CMK (cell line): ENCODE data around the gene VTN.

Experiments
- DNase-seq: peaks from one replicate; pipeline ENCODE4 v3.0.0-alpha.2; 2010; ENCODE audit warnings: low read depth

Gene VTN, protein sequence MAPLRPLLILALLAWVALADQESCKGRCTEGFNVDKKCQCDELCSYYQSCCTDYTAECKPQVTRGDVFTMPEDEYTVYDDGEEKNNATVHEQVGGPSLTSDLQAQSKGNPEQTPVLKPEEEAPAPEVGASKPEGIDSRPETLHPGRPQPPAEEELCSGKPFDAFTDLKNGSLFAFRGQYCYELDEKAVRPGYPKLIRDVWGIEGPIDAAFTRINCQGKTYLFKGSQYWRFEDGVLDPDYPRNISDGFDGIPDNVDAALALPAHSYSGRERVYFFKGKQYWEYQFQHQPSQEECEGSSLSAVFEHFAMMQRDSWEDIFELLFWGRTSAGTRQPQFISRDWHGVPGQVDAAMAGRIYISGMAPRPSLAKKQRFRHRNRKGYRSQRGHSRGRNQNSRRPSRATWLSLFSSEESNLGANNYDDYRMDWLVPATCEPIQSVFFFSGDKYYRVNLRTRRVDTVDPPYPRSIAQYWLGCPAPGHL

DNA sequence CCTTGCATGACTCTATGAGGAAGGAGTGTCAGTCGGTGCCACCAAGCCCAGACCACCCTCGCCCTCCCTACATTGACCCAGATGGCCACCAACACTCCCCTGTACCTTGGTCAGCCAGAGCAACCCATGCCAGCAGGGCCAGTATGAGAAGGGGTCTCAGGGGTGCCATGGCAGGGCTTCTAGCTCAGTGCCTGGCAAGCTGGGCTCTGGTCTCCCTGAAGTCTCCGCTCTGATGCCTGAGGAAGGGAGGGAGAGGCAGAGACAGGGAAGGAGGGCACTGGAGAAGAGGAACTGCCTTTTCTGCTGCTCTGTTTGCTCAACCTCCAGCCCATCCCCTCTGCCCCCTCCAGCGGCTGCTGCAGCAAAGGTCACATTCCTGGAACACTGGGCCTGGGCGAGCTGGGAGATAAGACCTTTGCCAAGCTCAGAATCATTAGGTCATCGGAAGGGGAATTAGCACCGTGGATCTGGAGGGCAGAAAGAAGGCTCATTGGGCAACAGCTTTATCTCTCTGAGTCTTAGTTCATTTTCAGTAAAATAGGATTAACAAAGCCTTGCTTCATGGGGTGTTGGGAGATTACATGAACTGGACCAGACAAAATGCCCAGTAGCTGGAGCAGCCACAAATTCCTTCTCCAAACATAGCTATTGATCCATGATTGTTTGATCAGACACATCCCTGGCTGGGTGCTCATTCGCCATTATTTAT lies at the start of gene VTN:
TSS of gene VTN (minus strand) at position 273 of the 709 bp plus-strand sequence. CDS start at position 169, 104 bp downstream.
- DNase-seq, result no peak

DNA sequence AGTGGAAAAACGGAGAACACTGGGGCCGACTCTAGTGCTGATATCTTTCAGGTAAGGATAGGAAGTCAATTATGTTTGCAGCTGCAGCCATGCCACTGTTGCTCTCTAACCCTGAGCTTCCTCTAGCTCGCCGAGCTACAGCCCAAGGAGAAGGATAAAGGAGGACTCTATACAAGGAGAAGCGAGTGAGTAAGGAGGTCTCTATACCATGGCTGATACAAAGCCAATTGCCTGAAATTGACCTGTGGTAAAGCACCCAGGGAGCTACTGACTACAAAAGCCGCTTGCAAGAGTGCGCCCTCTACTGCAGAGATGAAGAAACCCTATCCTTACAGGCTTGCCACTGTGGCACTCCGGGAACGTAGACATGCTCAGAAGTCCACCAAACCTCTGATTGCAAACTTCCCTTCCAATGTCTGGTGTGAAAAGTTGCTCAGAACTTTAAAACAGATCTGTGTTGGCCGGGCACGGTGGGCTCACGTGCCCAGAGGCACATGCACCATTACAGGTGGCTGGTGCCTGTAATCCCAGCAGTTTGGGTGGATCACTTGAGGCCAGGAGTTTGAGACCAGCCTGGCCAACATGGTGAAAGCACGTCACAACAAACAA lies 46.7 kb upstream of the VTN start:
- peak; percentile 45 for DNase-seq

DNA sequence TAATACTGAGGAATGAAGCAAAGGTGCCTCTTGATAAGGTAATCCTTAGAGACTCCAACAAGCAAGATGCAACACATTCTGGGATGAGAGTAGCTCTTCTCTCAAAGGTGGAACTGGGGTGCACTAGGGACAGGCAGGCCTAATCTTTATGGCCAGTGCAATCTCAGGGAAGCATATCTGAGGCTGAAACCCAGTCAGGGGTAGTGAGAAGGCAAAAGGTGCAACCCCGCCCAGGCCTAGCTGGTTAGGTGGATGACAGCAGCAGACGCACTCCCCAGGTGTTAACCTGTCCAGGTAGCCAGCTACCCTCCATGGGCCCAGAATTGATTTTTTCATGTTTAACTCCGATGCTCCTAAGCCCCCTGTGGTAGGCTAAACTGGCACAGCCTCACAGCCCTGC lies 45.8 kb upstream of the VTN start:
- DNase-seq, result no peak

DNA sequence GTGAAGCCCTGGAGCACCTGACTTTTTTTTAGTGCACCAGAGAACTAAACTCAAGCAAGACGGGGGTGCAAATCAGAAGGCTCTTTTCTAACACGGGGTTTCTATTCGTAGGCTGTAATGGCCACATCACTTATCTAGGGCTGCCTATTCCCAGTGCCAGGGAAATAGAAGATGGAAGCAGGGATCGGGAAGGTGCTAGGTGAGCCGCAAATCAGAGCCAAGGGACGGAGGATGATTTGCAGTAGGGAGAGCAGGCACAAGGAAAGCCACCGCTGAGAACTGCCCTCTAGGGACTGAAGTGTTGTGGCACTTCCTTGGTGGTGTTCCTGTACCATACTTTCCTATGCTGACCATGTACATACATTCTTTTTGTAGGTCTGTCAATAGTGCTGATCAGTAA lies 43.7 kb upstream of the VTN start:
- no peak for DNase-seq

DNA sequence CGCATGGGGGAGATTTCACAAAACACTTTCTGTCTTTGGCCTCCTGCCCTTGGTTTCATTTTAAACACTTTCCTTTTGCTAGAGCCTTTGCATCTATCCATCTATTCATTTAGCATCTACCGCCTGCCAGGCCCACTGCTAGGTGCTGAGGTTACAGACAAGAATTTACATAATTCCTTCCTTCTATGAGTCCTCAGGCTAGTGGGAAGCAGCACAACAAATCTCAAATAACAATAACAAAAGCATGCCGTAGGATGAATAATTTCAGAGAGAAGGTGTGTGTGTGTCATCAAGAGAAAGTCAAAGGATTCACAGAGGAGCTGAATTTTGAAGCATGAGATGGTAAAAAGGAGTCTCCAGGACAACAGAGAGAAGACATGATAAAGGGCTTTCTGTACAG lies 42.0 kb upstream of the VTN start:
- DNase-seq, result no peak

DNA sequence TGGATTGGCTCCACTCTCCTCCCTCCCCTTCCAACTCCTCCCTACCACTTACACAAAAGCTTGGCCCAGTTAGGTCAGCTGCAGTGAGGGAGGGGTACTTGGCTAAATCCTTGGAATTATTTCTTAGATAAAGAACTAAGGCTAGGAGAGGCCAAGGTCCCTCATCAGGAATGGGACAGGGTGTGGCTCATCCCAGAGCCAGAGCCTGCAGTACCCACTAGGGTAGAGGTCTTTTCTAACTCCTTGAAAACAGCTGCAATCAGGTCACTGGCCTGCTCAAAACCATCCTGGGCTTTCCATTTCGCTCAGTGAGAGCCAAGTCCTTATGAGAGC lies 37.8 kb upstream of the VTN start:
- no peak for DNase-seq

DNA sequence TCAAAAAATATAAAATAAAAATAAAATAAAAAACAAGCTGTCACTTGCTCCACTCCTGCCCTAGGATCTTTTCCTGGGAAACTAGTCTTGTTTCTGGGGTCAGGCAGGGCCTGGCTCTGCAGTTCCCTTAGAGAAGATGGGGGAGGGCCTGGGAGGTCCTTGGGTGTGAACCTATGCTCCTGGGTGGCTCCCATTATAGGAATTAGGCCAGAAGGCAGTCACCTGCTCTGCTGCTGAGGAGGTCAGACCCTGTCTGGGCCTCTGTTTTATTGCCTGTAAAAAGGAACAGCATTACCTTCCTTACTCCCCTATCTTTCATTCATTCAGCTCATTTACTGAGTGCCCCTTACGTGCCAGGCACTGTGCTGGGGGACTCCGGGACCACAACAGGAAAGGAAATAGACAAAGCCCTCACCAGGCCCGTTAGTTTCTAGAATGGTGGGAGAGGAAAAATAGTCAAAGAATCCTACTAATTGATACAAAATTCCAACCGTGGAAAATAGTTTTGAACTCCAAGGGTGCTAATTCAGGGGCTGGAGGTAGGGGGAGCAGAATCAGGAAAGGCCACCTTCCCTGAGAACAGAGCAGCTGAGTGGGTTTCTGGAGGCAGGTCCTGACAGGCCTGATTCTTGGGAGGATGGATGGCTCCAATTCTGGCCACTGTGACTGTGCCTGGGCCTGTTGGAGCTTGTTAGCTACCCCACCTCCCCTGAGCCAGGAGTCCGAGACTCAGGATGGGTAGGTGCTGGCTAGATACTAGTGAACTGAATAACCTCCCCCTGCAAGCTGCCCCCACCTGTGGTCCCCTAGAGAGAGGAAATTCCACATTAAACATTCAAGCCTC lies 37.2 kb upstream of the VTN start:
- no peak for DNase-seq

DNA sequence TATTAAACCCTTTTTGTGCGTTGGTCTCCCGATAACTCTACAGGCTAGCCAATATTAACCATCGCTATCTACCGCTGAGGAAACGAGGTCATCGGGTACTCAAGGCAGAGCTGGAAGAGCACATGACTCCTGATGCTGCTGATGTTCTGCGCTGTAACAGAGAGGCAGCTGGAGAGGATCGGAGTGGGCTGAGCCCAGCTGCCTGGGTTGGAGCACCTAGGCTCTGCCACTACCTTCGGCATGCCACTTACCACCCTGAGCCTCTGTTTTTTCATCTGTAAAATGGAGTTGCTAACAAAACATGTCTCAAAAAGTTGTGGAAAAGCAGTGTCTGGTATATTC lies 36.3 kb upstream of the VTN start:
- DNase-seq, result no peak

DNA sequence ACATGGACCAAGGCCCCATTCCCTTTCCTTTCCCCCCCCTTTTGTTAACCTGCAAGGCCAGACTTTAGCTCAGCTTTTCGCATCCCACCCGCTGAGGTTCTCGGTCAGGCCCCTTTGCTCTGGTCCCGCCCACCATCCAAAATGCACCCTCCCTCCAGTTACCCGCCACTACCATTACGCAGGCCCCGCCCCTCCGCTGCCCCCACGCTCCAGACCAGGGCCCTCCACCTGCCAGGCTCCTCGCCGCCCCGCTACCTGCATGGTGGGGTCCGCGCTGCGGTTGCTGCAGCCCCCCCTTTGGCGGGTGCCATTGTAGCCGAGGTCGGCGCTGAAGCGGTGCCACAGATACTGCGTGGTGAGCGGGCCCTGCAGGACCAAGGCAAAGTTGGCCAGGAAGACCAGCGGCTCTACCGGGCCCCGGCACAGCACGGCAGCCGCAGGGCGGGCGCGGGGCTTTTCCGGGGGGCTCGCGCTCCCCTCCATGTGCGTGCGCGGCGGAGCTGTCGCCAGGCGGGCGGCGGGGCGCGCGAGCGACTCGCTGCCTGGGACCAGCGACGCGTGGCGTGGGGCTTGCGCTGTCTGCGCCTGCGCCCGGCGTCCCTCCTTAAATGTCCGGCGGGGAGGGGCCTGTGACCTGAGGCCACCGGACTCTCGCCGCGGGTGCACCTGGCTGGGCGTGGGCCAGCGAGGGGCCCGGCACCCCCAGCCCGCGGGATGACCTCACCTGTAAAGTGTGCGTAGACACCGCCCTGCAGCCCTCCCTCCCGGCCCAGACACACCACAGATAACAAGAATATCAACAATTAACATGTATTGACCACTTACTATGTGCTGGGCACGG lies 35.7 kb upstream of the VTN start, which contains the start of gene SLC46A1:
TSS of gene SLC46A1 (minus strand) at position 581 of the 841 bp plus-strand sequence. CDS start at position 483, 98 bp downstream.
- no peak for DNase-seq

DNA sequence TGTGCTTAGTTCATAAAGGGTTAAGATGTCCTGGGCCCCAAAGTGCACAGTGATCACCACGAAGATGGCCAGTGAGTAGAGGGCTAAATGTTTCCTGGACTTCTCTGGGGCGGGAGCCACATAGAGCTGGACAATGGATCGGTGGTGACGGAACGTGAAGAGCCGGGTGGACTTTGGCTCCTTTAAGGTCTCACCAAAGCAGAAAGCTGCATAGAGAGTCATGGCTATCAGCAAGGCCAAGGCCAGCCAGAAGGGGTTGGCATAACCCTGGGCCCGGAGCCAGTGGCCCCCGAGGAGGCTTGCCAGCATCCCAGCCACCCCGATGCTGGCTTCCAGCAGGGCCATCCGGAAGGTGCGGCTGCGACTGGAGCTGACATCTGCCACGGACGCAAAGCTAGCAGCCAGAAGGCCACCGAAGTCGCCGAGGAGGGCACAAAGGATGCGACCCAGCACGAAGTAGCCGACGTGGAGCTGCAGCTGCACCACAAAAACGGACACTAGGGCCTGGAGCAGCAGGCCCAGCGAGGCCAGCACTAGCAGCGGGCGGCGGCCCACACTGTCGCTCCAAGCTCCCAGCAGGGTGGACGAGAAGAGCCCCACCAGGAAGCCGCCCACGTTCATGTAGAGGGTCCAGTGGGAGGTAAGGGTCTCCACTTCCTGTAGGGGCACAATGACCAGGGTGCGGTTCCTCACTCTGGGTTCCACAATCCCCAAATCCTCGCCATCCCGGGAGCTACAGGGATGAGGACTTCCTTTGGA lies 34.9 kb upstream of the VTN start:
- no peak for DNase-seq

DNA sequence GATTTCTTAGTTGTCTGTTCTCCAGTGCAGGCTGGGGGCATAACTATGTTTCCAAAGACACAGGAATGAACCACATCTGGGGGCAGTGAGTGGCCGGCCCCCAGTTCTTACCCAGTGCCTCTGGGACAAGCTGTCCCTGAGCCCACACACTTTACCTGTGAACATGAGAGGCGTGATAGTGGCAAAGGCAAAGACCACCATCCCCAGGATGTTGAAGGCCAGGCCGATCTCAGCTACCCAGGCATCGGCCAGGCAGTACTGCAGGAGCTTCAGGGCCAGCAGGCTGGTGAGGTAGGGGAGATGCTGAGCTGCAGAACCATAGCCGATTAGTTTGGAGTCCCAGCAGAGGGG lies 34.3 kb upstream of the VTN start:
- no peak for DNase-seq

DNA sequence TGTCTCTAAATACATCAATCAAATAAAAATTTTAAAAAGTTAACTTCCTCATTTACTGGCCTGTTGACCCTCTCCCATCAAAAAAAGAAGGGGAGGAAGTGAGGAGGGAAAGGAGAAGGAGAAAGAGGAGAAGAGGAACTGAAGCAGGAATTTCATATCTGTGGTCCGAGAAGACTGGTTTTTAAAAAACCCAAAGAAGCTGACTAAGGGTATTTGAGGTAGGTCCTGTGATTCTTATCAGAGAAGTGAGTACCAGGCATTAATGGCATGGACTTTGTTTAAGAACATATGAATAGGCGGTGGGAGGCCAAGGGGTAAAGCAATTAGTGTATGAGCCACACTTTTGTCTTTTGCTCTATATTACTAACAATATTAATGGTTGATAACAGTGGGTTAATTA lies 33.9 kb upstream of the VTN start:
- DNase-seq, result no peak

DNA sequence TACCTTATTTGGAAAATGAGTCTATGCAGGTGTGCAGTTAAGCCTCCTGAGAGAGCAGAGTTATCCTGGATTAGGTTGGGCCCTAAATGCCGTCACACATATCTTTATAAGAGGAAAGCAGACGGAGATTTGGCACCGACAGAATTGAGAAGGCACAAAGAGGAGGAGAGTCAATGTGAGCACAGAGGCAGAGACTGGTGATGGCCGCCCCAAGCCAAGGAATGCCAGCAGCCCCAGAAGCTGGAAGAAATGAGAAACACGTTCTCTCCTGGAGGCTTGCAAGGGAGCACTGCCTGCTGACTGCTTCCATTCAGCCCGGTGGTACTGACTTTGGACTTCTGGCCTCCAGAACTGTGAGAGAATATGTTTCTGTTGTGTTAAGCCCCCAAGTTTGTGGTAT lies 32.7 kb upstream of the VTN start:
- DNase-seq, result no peak

DNA sequence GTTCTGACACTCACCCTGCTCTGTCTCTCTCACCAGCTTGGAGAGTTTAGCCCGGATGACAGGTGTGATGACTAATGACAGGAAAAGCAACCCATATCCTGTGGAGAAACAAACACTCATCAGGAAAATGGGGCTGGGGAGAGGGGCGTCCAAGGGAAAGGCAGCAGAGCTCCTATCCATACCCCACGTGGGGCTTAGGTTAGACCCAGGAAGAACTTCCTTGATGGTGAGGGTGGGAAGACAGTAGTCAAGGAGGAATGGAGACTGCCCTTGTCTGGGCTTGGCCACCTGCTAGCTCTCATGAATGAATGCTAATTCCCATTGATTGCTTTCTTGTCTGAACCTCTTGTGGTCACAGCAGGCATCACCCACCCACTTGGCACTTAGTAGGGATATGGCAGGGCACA lies 32.1 kb upstream of the VTN start:
- no peak for DNase-seq

DNA sequence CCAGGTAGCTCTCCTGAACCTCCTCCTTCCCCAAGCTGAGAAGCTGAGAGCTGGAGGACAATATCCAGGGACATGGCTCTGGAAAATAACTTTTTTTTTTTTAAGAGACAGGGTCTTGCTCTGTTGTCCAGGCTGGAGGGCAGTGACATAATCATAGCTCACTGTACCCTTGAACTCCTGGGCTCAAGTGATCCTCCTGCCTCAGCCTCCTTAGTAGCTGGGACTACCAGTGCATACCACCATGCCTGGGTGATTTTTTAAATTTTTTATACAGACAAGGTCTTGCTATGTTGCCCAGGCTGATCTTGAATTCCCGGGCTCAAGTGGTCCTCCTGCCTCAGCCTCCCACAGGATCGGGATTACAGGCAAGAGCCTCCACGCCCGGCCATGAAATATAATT lies 29.7 kb upstream of the VTN start:
- no peak for DNase-seq

DNA sequence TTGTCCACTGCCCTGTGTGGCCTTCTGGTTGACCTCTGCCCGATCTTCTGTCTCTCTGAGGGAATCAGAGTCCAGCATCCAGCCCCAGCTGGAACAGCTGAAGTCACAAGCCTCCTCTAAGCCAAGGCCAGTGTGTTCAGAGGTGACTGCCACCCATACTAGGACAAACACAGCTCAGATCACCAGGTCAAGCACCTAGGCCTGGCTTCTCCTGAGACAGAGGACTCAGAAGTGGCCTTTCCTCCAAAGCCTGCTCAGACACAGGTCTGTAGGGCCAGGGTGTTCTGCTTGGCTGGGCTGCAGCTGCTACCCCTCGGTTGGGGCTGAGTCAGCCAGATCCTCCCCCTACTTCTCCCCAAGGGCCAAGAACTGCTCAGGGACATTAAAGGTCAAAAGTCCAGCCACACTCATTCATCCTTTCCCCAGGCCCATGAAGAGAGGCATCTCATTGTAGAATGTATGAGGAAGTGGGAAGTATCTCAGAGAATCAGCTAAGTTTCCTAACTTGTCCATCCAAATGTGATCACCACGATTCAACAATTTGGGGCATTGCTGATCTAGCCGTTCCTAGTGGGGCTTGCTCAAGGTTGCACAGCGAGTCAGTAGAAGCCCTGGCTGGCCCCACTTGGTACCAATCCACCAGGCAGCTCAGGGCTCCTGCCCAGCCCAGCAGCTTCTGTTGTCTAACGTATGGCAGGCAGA lies 28.3 kb upstream of the VTN start:
- DNase-seq, result no peak

DNA sequence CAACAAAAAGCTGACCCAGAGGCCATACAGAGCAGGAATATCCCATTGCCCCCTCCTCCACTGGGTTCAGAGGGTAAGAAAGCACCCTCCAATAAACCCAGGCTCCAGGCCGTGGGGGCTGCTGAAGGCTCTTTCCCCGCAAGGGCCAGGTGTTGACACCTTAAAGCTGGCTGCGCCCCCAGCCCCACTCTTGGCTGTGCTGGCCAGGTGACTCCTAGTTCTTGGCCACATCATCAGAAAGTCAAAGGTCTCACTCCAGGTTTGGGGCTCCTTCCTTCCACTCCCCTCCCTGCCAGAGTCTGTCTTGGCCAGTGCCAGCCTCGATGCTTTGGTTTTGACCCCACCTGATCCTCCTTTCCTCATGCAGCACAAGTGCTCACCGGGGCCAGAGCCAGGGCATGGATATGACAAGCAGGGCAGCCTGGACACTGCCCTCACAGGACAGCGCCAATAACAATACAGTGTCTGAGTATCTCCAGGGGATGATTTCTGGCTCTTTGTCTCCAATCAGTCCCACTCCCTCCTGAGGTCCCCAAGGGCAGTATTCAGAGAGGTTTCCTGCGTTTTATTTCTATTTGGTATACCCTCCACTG lies 27.7 kb upstream of the VTN start:
- no peak for DNase-seq

DNA sequence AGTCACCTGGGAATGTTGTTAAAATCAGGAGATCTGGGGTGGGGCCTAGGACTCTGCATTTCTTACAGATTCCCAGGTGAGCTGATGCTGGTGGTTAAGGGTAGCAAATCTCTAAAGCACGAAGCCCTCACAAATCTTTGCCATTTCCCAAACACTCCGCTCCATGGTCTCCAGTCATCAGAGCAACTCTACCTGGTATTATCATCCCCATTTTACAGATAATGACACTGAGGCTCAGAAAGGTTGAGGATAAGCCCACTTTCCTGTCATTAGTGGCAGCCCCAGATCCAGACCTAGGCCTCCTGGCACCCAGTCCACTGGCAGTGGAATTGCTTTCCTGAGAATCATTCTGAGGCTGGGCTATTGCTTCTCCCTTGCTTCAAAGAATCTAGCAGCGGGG lies 27.2 kb upstream of the VTN start:
- DNase-seq, result no peak

DNA sequence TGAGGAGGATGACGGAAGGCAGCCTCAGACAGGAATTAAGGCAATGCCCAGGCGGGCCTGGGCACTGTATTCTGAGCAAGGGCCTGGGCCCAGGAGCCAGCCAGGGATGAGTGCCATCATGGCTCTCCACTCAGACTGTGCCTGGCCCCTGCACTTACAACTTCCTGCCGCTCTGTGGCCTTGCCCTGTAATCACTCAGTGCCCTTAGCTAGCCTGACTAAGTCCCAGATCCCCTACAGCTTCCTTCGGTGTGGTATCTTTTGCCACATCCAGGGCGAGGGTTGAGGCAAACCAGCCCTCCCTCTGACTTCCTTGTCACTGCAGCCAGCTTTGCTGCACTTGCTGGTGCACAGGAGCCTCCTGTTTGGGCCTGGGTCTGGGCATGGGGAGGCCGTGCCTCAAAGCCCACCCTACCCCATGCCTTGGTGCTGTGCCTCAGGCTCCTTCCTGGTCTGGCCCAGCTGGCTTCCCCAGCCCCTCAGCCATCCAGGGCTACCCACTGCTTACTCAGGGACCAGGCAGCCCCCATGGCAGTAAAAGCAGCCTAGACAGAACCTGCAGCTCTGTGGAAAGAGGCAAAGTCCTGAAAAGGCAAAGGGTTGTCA lies 26.6 kb upstream of the VTN start:
- peak; percentile 45 for DNase-seq
